ENCODE data around the gene PALB2. TPM values are rescaled to one million over a fixed set of nuclear protein-coding genes. Genes with fewer than 3 reads are reported as not detected.
"Not testable (repeated sequence)": the region's sequence is repeated elsewhere in the genome, so short reads cannot be mapped to it uniquely, and the experiment has no call there.

The PALB2 gene
- total RNA-seq, 1 donor from 2014 or later = 10.1 TPM

DNA sequence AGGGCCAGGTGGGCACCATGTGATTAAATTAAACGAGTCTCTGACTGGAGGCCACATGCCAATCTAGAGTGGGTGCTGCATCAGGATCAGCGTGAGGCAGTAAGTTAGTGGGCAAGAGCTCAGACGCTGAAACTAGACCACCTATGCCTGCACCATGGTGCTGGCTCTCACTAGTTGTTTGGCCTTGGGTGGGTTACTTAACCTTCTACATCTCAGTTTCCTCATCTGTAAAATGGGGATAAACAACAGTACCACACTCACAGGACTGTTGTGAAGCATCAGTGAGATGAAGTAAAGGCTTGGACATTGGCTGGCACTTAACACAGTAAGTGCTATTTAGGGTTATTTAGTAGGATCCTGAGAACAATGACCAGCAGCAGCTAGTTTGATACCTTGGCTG is 50.9 kb downstream of the PALB2 start:
- DNase-seq (ENCODE audit: extremely low spot score in 2 of 2) = no peak

DNA sequence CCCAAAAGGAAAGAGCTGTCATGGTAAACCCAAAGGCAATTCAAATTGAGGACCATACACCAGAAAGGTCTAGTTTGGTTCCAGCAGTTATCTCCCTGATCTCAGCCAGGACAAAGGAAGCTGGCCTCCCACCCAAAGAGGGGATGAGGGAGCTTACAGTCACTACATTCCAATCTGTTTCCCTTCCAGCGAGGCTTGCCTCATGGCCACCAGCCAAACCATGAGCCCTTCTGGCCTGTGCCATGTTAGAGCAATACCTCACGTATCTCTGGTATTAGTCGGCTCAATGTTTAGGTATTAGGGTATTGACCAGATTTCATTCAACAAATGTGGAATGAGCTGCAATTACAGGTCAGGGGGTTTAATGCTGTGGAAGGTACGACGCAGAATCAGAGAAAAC is 53.4 kb downstream of the PALB2 start:
- no peaks in the 10 kb centered on the region for H3K4me1 ChIP-seq
- no peaks in the 10 kb centered on the region for H3K9me3 ChIP-seq
- H3K36me3 ChIP-seq = peaks cover 0 to 57% of the 10 kb centered on the region in 2 donors
- H3K4me3 ChIP-seq = no peak overlapping the region
- no peak for TF ChIP-seq POLR2AphosphoS5 (IDR thresholded peaks at IDR 0.05; ENCODE audit: insufficient read depth in 1 of 2, low read depth in 1 of 2)
- TF ChIP-seq, protein P1, sequence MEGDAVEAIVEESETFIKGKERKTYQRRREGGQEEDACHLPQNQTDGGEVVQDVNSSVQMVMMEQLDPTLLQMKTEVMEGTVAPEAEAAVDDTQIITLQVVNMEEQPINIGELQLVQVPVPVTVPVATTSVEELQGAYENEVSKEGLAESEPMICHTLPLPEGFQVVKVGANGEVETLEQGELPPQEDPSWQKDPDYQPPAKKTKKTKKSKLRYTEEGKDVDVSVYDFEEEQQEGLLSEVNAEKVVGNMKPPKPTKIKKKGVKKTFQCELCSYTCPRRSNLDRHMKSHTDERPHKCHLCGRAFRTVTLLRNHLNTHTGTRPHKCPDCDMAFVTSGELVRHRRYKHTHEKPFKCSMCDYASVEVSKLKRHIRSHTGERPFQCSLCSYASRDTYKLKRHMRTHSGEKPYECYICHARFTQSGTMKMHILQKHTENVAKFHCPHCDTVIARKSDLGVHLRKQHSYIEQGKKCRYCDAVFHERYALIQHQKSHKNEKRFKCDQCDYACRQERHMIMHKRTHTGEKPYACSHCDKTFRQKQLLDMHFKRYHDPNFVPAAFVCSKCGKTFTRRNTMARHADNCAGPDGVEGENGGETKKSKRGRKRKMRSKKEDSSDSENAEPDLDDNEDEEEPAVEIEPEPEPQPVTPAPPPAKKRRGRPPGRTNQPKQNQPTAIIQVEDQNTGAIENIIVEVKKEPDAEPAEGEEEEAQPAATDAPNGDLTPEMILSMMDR (IDR thresholded peaks at IDR 0.05) = no peak
- no peak for TF ChIP-seq POLR2A (IDR thresholded peaks at IDR 0.05)
- no peak for DNase-seq (ENCODE audit: extremely low spot score in 2 of 2)
- H3K27ac ChIP-seq = no peak overlapping the region
- intact Hi-C loops (cut with DNase I) = no loop called here
- no peaks in the 10 kb centered on the region for H3K27me3 ChIP-seq

More for the DNA sequence above, 50.9 kb downstream of the PALB2 start:
- Histone ChIP-seq H3K36me3 (peaks cover 0 to 53% of the 10 kb centered on the region in 2 donors), H3K9me3 (no peaks in the 10 kb centered on the region), H3K4me3 (no peak overlapping the region), H3K27ac (no peak overlapping the region), H3K4me1 (peaks cover 15% of the 10 kb centered on the region), H3K27me3 (no peaks in the 10 kb centered on the region)
- intact Hi-C loops (cut with DNase I) = no loop called here
- no peak for TF ChIP-seq POLR2A (IDR thresholded peaks at IDR 0.05)
- no peak for TF ChIP-seq POLR2AphosphoS5 (IDR thresholded peaks at IDR 0.05; ENCODE audit: insufficient read depth in 1 of 2, low read depth in 1 of 2)

GRCh38 chr16:23584186-23585076 is 56.7 kb downstream of the PALB2 start:
- Histone ChIP-seq H3K4me1 (no peaks in the 10 kb centered on the region), H3K9me3 (no peaks in the 10 kb centered on the region), H3K4me3 (no peak overlapping the region), H3K27ac (no peak overlapping the region), H3K27me3 (no peaks in the 10 kb centered on the region), H3K36me3 (peaks cover 0 to 64% of the 10 kb centered on the region in 2 donors)
- TF ChIP-seq POLR2A (IDR thresholded peaks at IDR 0.05) (no peak), POLR2AphosphoS5 (IDR thresholded peaks at IDR 0.05; ENCODE audit: insufficient read depth in 1 of 2, low read depth in 1 of 2) (no peak)
- TF ChIP-seq, protein P1 (IDR thresholded peaks at IDR 0.05) = no peak
- intact Hi-C loops (cut with DNase I) = no loop called here
- DNase-seq (ENCODE audit: extremely low spot score in 2 of 2) = no peak

DNA sequence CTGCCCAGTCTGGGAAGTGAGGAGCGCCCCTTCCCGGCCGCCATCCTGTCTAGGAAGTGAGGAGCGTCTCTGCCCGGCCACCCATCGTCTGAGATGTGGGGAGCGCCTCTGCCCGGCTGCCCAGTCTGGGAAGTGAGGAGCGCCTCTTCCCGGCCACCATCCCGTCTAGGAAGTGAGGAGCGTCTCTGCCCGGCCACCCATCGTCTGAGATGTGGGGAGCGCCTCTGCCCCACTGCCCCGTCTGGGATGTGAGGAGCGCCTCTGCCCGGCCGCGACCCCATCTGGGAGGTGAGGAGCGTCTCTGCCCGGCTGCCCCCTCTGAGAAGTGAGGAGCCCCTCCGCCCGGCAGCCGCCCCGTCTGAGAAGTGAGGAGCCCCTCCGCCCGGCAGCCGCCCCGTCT is 57.8 kb downstream of the PALB2 start:
- DNase-seq (ENCODE audit: extremely low spot score in 2 of 2); H3K27me3 ChIP-seq; intact Hi-C loops (cut with DNase I); H3K4me1 ChIP-seq; H3K4me3 ChIP-seq; H3K9me3 ChIP-seq; H3K27ac ChIP-seq: not testable (repeated sequence)
- H3K36me3 ChIP-seq = peaks cover 0 to 67% of the 10 kb centered on the region in 2 donors

DNA sequence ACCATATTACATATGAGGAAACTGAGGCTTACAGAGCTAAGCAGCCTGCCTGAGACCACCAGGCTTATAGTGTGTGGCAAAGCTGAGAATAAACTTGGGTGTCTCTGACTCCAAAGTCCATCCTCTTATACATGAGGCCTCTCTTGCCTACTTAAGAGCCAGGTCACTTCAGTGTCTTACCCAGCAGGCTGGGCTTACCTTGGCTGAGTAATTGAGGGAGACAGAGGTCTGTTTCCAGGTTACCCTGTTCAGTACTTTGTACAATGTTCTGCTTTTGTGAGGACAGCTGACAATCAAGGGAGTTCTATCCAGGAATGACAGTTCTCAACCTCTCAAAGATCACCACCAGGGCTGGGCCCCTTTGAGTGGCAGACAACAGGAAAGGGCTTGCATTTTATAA is 59.3 kb downstream of the PALB2 start:
- DNase-seq (ENCODE audit: extremely low spot score in 2 of 2) = no peak
- TF ChIP-seq POLR2AphosphoS5 (IDR thresholded peaks at IDR 0.05; ENCODE audit: insufficient read depth in 1 of 2, low read depth in 1 of 2) (no peak), POLR2A (IDR thresholded peaks at IDR 0.05) (no peak)
- TF ChIP-seq, protein P1 (IDR thresholded peaks at IDR 0.05) = no peak
- intact Hi-C loops (cut with DNase I) = no loop called here

DNA sequence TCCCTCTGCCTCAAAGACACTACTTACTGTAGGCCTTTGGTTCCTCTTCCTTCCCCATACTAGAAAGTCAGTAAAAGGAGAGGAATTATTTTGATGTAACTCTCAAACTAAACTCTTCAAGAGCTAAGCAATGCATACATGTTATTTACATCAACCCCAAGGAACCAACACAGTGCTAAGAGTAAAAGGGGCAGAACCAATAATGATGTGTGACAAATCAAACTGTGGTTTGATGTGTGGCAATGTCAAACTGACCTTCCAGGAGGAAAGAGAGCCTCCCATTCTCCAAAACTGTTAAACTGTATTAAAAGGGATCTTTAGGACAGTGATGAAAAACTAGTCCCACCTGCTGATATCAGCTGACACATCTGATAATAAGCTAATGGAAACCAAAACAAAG is 60.7 kb downstream of the PALB2 start:
- DNase-seq (ENCODE audit: extremely low spot score in 2 of 2) = no peak
- TF ChIP-seq, protein P1 (IDR thresholded peaks at IDR 0.05) = no peak
- TF ChIP-seq POLR2AphosphoS5 (IDR thresholded peaks at IDR 0.05; ENCODE audit: insufficient read depth in 1 of 2, low read depth in 1 of 2) = no peak
- no peak for TF ChIP-seq POLR2A (IDR thresholded peaks at IDR 0.05)
- no peak overlapping the region for H3K27ac ChIP-seq
- H3K4me1 ChIP-seq = no peaks in the 10 kb centered on the region
- no peak overlapping the region for H3K4me3 ChIP-seq
- intact Hi-C loops (cut with DNase I) = no loop called here
- peaks cover 0 to 52% of the 10 kb centered on the region in 2 donors for H3K36me3 ChIP-seq
- no peaks in the 10 kb centered on the region for H3K27me3 ChIP-seq
- no peaks in the 10 kb centered on the region for H3K9me3 ChIP-seq

More for the DNA sequence above, 59.3 kb downstream of the PALB2 start:
- Histone ChIP-seq H3K4me3 (no peak overlapping the region), H3K4me1 (no peaks in the 10 kb centered on the region), H3K27me3 (no peaks in the 10 kb centered on the region), H3K27ac (no peak overlapping the region), H3K36me3 (peaks cover 0 to 63% of the 10 kb centered on the region in 2 donors), H3K9me3 (no peaks in the 10 kb centered on the region)

Data from vagina (tissue), 2 donors.